DLD1 (cell line): Measurements from ENCODE around the gene NLRP5.
"Not testable (repeated sequence)": the region's sequence is repeated elsewhere in the genome, so short reads cannot be mapped to it uniquely, and the experiment has no call there.

Source experiments
- in situ Hi-C: cut with HindIII; loops from 2 replicates; pipeline ENCODE4 v1.10.0; 2017; ENCODE audit warnings: low sequenced_read_pairs

The NLRP5 gene

GRCh38 chr19:55986487-55986886 is at the start of gene NLRP5:
NLRP5 (plus strand) TSS chr19:55986775.
- in situ Hi-C loops = no loop called here

- in situ Hi-C loops = no loop called here
These were observed 47.4 kb upstream of the NLRP5 start for GRCh38 chr19:55939206-55939605.

GRCh38 chr19:55940306-55940705 is 46.3 kb upstream of the NLRP5 start:
- in situ Hi-C loops = no loop called here

- in situ Hi-C loops = no loop called here
These were observed 39.0 kb upstream of the NLRP5 start, which contains the start of gene NLRP8 for GRCh38 chr19:55947532-55947931. NLRP8 (plus strand) TSS chr19:55947832.

- in situ Hi-C loops = not testable (repeated sequence)
These were observed 36.0 kb upstream of the NLRP5 start for GRCh38 chr19:55950566-55950965.

GRCh38 chr19:55956431-55956830 is 30.1 kb upstream of the NLRP5 start:
- in situ Hi-C loops = no loop called here

- in situ Hi-C loops = no loop called here
These were observed 28.2 kb upstream of the NLRP5 start for GRCh38 chr19:55958356-55958755.

- in situ Hi-C loops = no loop called here
These were observed 26.4 kb upstream of the NLRP5 start for GRCh38 chr19:55959996-55960675.

GRCh38 chr19:55962186-55962585 is 24.4 kb upstream of the NLRP5 start:
- in situ Hi-C loops = no loop called here

GRCh38 chr19:55973982-55974381 is 12.6 kb upstream of the NLRP5 start:
- in situ Hi-C loops = no loop called here

GRCh38 chr19:55980415-55980814 is 6.2 kb upstream of the NLRP5 start:
- in situ Hi-C loops = no loop called here

GRCh38 chr19:55985254-55985653 is 1.3 kb upstream of the NLRP5 start:
- in situ Hi-C loops = no loop called here

- in situ Hi-C loops = no loop called here
These were observed 4.3 kb downstream of the NLRP5 start for GRCh38 chr19:55990831-55991230.

- in situ Hi-C loops = no loop called here
These were observed 6.9 kb downstream of the NLRP5 start for GRCh38 chr19:55993492-55993891.

- in situ Hi-C loops = no loop called here
These were observed 28.2 kb downstream of the NLRP5 start for GRCh38 chr19:56014765-56015164.

GRCh38 chr19:56015756-56016155 is 29.2 kb downstream of the NLRP5 start:
- in situ Hi-C loops = no loop called here

- in situ Hi-C loops = not testable (repeated sequence)
These were observed 32.8 kb downstream of the NLRP5 start for GRCh38 chr19:56019325-56019724.

GRCh38 chr19:56020355-56020975 is 33.9 kb downstream of the NLRP5 start:
- in situ Hi-C loops = not testable (repeated sequence)

GRCh38 chr19:56026769-56027168 is 40.2 kb downstream of the NLRP5 start:
- in situ Hi-C loops = no loop called here

GRCh38 chr19:56053596-56053995 is 67.0 kb downstream of the NLRP5 start:
- in situ Hi-C loops = no loop called here

- in situ Hi-C loops = no loop called here
These were observed 79.8 kb downstream of the NLRP5 start for GRCh38 chr19:56066152-56067023.

- in situ Hi-C loops = no loop called here
These were observed 83.1 kb downstream of the NLRP5 start for GRCh38 chr19:56069642-56070041.
